NCI-H2196 treated with DMSO at 0.1 percent for 48 hours (cell line): ENCODE measurements around the gene TNRC6C.
"Not testable (repeated sequence)": the region's sequence is repeated elsewhere in the genome, so short reads cannot be mapped to it uniquely, and the experiment has no call there.

Source experiments
- DNase-seq: peaks from one replicate; lab custom pipeline; 2025; ENCODE audit not compliant: unreplicated experiment; lab: John Stamatoyannopoulos, UW

The TNRC6C gene

GRCh38 chr17:78042542-78042941 is 84.0 kb downstream of the TNRC6C start:
- DNase-seq = no peak

DNA sequence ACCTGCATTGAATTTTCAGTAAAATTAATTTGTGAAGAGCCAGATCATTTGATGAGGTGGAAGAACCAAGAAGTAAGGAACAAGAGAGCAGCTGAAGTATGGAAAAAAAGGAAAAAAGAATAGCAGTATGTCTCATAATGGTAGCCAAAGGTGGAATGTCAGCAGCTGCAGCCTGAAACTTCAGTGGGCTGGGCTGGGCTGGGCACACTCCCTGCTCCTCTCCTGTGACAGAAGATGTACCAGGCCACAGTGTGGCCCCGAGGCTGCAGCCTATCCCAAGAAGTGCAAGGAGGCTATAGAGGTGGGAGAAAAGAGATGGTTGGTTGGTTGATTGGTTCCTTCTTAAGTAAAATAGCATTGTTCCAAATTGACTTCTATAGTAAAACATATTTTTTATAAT is 84.5 kb downstream of the TNRC6C start:
- no peak for DNase-seq

DNA sequence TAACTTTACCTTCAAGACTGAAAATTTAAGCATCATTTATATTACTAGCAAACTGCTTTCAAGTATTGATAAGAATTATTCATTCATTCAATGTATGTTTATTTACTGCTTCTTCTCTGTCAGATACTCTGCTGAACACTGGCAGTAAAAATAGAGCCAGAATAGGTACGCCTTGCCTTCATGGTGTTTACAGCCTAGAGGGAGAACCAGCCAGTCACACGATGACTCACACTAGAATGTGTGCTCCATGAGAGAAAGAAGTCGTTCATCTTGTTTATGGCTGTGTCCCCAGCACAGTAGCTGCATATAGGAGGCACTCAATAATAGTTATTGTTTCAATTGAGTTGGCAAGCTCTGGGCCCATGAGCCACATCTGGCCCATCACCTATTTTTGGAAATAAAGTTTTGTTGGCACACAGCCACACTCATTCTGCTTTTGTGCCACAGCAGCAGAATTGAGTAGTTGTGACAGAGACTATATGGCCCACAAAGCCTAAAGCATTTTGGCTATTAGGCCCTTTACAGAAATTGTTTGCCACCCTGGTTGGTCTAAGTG is 85.9 kb downstream of the TNRC6C start:
- no peak for DNase-seq

DNA sequence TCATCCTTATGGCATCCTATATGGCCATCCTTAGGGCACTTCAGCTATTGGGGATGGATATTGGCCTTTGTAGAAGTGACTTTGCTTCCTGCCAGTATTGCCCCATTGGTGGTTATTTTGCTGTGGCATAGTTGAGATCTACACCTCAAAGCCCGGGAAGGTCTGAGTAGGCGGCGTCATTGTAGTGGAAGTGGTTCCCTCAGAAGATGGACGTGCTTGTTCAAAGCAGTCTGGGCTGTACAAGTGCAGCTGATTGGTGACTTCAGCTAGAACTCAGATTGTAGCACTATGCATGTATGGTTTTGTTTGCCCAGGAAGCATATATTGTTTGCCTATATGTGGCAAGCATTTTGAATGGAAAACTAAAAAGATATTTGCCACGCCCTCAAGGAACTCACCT is 86.8 kb downstream of the TNRC6C start:
- DNase-seq = no peak

- no peak for DNase-seq
Measured at GRCh38 chr17:78046923-78047322, 88.4 kb downstream of the TNRC6C start.

- DNase-seq = no peak
Measured at GRCh38 chr17:78048346-78049292, 90.1 kb downstream of the TNRC6C start.

DNA sequence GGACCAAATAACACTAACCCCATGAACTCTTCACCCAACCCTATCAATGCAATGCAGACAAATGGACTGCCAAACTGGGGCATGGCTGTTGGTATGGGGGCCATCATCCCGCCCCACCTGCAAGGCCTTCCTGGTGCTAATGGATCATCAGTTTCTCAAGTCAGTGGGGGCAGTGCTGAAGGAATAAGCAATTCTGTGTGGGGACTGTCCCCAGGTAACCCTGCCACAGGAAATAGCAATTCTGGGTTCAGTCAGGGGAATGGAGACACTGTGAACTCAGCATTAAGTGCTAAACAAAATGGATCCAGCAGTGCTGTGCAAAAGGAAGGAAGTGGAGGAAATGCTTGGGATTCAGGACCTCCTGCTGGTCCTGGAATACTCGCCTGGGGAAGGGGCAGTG is 91.1 kb downstream of the TNRC6C start:
- no peak for DNase-seq

- no peak for DNase-seq
Measured at GRCh38 chr17:78051186-78051972, 92.9 kb downstream of the TNRC6C start.

DNA sequence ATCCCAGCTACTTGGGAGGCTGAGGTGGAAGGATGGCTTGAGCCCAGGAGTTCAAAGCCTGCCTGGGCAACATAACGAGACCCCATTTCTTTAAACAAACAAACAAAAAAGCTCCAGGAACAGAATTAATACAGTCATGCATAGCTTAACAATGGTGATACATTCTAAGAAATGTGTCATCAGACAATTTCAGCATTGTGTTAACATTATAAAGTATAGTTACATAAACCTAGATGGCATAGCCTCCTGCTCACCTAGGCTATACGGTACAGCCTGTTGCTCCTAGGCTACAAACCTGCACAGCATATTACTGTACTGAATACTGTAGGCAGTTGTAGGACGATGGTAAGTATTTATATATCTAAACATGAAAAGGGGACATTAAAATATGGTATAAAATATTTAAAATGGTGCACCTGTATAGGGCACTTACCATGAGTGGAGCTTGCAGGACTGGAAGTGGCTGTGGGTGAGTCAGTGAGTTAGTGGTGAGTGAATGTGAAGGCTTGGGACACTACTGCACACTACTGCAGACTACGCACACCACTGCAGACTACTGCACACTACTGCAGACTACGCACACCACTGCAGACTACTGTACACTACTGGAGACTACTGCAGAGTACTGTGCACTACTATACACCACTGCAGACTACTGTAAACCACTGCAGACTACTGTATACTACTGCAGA is 95.4 kb downstream of the TNRC6C start:
- DNase-seq = no peak

- no peak for DNase-seq
Measured at GRCh38 chr17:78057113-78057740, 98.7 kb downstream of the TNRC6C start.

GRCh38 chr17:78058001-78058400 is 99.5 kb downstream of the TNRC6C start:
- no peak for DNase-seq

DNA sequence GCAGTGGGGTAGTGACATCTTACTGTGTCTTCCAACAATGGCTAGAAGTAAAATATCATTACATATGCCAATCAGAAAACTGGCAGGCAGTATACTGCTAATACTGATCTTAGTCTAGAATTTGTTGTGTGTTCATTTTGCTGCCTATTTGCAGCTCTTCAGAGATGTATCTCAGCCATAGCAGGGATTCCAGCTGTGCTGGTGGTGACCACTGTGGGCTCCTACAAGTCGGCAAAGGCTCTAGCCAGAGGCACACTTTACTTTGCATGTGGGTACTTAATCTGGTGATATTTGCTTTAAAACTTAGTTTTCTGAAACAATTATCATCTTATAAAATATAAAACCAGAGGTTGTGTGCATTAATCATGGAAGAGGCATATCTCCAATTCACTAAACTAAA is 100.1 kb downstream of the TNRC6C start:
- DNase-seq = no peak

DNA sequence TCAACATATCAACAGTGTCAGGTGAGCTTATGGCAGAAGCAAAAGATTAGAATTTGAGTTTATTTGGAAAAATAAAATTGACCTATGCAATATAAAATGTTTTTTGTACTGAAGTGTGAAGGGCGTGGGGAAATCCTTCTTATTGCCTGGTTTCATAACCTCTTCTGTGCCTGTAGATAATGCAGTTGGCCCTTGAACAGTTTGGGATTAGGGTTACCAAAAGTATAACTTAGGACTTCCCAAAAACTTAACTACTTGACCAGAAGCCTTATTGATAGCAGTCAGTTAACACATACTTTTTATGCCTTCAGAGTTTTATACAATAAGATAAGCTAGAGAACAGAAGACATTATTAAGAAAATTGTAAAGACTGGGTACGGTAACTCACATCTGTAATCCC is 104.1 kb downstream of the TNRC6C start:
- no peak for DNase-seq

DNA sequence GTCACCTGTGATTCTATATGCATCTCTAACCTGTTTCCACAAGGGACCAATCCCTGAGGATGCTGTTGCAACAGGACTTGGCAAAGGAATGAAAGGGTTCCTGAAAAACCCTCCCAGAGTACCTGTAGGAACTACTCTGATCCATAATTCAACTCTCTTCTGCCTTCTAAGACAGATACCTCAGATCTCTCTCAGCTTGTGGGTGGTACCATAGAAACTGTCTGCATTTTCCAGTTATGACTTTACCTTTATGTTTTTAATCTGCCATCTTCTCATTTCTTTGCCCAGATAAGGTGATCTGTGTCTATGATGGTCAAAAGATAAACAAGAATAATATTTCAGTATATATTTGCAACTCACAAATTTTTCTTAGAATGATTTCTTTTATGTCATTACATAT is 105.0 kb downstream of the TNRC6C start:
- DNase-seq = no peak

DNA sequence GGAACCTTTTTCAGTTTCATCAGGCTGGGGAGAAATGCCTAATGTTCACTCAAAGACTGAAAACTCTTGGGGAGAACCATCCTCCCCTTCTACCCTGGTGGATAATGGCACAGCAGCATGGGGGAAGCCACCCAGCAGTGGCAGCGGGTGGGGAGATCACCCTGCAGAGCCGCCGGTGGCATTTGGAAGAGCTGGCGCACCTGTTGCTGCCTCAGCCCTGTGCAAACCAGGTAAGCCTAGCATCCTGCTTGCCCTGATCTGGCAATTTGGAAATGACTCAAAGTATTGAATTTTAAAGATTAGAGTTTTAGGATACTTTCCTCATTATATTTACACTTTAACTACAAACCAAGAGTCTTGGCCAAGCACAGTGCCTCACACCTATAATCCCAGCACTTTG is 106.2 kb downstream of the TNRC6C start:
- DNase-seq = no peak

GRCh38 chr17:78066976-78067375 is 108.5 kb downstream of the TNRC6C start:
- not testable (repeated sequence) for DNase-seq

GRCh38 chr17:78069695-78070094 is 111.2 kb downstream of the TNRC6C start:
- no peak for DNase-seq

- no peak for DNase-seq
Measured at GRCh38 chr17:78072961-78073360, 114.5 kb downstream of the TNRC6C start.

DNA sequence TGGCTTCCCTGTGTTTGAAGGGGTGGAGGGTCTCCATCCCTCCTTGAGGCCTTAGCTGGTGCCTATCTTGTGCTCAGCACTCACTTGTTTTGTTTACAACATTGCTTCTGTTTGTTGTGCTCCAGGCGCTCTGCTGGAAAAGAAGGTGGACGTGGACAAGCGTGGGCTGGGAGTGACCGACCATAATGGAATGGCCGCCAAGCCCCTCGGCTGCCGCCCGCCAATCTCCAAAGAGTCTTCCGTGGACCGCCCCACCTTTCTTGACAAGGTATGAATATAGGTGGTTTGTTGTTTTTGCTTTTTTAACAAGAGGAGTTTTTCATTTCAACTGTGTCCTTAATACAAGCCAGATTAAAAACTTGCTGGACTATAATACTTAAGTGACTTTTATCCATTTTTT is 116.5 kb downstream of the TNRC6C start:
- no peak for DNase-seq

DNA sequence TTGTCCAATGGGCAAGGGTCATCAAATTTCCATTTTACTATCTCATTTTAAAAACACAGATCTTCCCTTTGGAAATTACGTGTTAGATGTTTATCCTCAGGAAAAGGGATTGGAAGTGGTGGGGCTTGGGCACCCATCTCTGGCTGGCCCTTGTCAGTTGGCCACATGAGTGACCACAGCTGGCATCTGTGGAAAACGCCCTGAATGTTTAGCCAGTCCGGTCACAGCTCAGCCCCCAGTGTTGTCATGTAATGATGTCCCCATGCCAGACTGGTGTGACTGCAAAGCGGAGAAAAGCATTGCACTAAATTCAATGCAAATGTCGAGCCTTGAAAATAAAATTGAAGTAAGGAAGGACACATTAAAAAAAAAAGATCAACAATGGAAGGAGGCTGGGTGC is 117.0 kb downstream of the TNRC6C start:
- no peak for DNase-seq

- DNase-seq = no peak
Measured at GRCh38 chr17:78079253-78079652, 120.8 kb downstream of the TNRC6C start.
